ENCODE results near the gene ZSCAN4.

DNA sequence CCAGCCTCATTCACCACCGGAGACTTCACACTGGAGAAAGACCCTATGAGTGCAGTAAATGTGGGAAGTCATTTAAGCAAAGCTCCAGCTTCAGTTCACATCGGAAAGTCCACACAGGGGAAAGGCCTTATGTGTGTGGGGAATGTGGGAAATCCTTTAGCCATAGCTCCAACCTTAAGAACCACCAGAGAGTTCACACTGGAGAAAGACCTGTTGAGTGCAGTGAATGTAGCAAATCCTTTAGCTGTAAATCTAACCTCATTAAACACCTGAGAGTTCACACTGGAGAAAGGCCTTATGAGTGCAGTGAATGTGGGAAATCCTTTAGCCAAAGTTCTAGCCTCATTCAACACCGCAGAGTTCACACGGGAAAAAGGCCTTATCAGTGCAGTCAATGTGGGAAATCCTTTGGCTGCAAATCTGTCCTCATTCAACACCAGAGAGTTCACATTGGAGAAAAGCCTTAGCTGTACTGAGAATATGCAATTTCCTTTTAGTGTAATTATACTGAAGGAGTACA lies 27.0 kb upstream of the ZSCAN4 start:
- TF ChIP-seq, protein P1, sequence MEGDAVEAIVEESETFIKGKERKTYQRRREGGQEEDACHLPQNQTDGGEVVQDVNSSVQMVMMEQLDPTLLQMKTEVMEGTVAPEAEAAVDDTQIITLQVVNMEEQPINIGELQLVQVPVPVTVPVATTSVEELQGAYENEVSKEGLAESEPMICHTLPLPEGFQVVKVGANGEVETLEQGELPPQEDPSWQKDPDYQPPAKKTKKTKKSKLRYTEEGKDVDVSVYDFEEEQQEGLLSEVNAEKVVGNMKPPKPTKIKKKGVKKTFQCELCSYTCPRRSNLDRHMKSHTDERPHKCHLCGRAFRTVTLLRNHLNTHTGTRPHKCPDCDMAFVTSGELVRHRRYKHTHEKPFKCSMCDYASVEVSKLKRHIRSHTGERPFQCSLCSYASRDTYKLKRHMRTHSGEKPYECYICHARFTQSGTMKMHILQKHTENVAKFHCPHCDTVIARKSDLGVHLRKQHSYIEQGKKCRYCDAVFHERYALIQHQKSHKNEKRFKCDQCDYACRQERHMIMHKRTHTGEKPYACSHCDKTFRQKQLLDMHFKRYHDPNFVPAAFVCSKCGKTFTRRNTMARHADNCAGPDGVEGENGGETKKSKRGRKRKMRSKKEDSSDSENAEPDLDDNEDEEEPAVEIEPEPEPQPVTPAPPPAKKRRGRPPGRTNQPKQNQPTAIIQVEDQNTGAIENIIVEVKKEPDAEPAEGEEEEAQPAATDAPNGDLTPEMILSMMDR (IDR thresholded peaks at IDR 0.05; ENCODE audit: insufficient read depth, low read depth, low read length): no peak
- TF ChIP-seq EZH2 (IDR thresholded peaks at IDR 0.05; ENCODE audit: insufficient read depth, low read length): no peak
